Right atrium auricular region (tissue), 2 donors: ENCODE data around the gene VAV3. TPM values are rescaled to one million over a fixed set of nuclear protein-coding genes. Genes with fewer than 3 reads are reported as not detected.
A peak's percentile ranks its signal among the peaks of the same experiment; 100 is the strongest.

Experiments used
- DNase-seq: peaks from one replicate; pipeline ENCODE4 v3.0.0-alpha.2; 2019; ENCODE audit warnings: low spot score
- H3K27ac ChIP-seq, 2 donors: fragments of 200-600 bp; sonication (generic); 1 replicate in 1 of 2; 2 replicates in 1 of 2; pipeline ENCODE4 v1.5.1; 2016 to 2019
- H3K27me3 ChIP-seq, 2 donors: fragments of 200-600 bp; sonication (generic); one replicate each; pipeline versions ENCODE4 v1.5.1 to v1.6.0; 2017 to 2019
- H3K36me3 ChIP-seq: fragments of 200-600 bp; sonication (generic); one replicate; pipeline ENCODE4 v1.5.1; 2016
- H3K4me1 ChIP-seq, 2 donors: fragments of 200-600 bp; sonication (generic); one replicate each; pipeline versions ENCODE4 v1.5.1 to v1.6.0; 2017 to 2019
- H3K4me3 ChIP-seq, 2 donors: fragments of 200-600 bp; sonication (generic); 1 replicate in 1 of 2; 2 replicates in 1 of 2; pipeline ENCODE4 v1.5.1; 2017 to 2019; ENCODE audit warnings: mild to moderate bottlenecking in 1 of 2, moderate library complexity in 1 of 2
- H3K9me3 ChIP-seq, 2 donors: fragments of 200-600 bp; sonication (generic); one replicate each; pipeline ENCODE4 v1.5.1; 2019
- total RNA-seq, 2 donors: library from RNA; depleted of rRNA; stranded (reverse); fragments of >200 nt; gene quantifications; one replicate each; pipeline ENCODE4 v1.1.0, GENCODE V29; 2016
- TF ChIP-seq, protein P1 (sequence below), 2 donors: fragments of 200-600 bp; sonication (generic); IDR thresholded peaks; one replicate each; pipeline ENCODE4 v1.5.1; 2019; ENCODE audit warnings: antibody characterized with exemption in 2 of 2

Gene VAV3
- total RNA-seq, 2 donors from 2014 or later = 2.0 to 2.8 TPM

DNA sequence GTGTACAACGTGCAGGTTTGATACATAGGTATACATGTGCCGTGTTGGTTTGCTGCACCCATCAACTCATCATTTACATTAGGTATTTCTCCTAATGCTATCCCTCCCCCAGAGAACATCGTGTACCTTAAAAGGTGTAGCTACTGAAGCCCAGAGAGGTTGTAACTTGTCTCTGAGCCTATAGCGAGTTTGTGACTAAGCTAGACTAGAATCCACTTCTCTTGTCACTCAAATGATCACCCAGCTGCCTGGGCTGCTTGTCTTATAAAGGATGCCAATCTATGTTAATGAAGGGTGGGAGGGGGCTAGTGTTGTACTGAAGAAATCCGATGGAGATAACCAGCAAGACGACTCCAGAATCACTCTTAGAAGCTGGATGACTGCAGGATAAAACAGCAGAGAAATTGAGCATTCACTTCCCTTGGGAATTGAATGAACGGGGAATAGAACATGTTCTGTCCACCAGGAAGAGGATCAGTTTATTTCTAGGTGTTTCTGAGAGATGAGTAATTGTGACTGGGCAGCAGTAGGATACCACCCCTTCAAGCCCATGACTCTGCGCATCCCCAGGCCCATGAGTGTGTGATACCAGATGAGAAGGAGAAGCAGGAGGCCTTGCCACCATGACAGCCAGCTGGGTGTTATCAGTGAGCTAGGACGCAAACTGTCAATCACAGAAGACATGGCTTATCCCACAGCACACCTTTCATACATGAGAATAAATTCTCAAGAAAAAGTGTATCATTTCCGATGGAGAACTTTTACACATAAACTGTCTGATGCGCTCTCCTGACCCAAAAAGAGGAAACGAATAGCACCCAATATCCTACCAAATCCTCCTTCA, 433.7 kb downstream of the VAV3 start:
- DNase-seq = no peak
- Histone ChIP-seq H3K27ac (no peak overlapping the region), H3K4me1 (no peaks in the 10 kb centered on the region), H3K36me3 (no peaks in the 10 kb centered on the region), H3K27me3 (no peaks in the 10 kb centered on the region), H3K9me3 (no peaks in the 10 kb centered on the region), H3K4me3 (no peak overlapping the region)
- TF ChIP-seq, protein P1, sequence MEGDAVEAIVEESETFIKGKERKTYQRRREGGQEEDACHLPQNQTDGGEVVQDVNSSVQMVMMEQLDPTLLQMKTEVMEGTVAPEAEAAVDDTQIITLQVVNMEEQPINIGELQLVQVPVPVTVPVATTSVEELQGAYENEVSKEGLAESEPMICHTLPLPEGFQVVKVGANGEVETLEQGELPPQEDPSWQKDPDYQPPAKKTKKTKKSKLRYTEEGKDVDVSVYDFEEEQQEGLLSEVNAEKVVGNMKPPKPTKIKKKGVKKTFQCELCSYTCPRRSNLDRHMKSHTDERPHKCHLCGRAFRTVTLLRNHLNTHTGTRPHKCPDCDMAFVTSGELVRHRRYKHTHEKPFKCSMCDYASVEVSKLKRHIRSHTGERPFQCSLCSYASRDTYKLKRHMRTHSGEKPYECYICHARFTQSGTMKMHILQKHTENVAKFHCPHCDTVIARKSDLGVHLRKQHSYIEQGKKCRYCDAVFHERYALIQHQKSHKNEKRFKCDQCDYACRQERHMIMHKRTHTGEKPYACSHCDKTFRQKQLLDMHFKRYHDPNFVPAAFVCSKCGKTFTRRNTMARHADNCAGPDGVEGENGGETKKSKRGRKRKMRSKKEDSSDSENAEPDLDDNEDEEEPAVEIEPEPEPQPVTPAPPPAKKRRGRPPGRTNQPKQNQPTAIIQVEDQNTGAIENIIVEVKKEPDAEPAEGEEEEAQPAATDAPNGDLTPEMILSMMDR (IDR thresholded peaks at IDR 0.05) = no peak

DNA sequence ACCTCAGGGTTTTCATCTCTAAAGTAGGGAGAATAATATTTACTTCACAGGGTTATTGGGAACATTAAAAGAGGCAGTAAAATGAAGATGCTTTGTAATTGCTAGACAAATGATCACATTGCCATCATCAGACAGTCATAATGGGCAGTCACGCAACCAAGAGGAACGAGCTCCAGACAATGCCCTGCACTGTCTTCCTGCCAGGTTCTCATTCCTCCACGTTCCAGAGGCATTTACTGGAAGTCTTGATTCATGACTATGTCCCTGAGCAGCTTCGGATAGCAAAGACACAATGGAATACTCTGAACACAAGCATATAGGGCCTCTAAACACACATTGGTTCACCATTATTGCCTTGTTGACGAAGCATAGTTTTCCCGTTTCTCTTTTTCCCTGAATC, 434.4 kb downstream of the VAV3 start:
- Histone ChIP-seq H3K4me3 (no peak overlapping the region), H3K4me1 (no peaks in the 10 kb centered on the region), H3K36me3 (no peaks in the 10 kb centered on the region), H3K9me3 (no peaks in the 10 kb centered on the region), H3K27me3 (no peaks in the 10 kb centered on the region), H3K27ac (no peak overlapping the region)
- no peak for DNase-seq
- TF ChIP-seq, protein P1 (IDR thresholded peaks at IDR 0.05) = no peak

DNA sequence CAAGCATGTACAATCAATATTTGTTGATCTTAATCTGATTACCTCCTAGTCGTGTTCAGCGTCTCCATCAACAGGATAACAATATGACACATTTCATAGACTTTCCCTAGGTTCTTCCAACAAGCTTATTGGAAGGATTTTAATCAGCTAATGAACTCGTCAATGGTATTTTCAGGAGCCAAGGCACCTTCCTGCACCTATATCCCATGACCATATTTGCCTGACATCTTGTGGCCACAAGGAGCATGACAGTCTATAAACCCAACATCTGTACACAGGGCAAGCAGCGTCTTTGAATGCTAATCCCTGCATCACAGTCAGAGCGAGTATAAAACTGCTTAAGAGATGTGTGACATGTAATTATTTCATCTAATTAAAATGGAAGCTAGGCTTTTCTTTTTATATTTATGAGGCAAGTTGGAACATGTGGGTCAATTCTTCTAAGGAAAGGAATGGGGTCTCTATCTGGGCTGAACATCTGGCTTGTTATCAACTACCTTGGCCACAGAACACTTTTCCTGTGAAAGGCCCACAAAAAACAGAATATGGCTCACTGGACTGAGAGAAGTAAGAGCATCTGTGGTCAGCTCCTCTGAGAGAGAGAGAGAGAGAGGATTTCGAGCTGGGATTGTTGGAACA, 435.4 kb downstream of the VAV3 start:
- TF ChIP-seq, protein P1 (IDR thresholded peaks at IDR 0.05) = peak; percentile 18 to 63

DNA sequence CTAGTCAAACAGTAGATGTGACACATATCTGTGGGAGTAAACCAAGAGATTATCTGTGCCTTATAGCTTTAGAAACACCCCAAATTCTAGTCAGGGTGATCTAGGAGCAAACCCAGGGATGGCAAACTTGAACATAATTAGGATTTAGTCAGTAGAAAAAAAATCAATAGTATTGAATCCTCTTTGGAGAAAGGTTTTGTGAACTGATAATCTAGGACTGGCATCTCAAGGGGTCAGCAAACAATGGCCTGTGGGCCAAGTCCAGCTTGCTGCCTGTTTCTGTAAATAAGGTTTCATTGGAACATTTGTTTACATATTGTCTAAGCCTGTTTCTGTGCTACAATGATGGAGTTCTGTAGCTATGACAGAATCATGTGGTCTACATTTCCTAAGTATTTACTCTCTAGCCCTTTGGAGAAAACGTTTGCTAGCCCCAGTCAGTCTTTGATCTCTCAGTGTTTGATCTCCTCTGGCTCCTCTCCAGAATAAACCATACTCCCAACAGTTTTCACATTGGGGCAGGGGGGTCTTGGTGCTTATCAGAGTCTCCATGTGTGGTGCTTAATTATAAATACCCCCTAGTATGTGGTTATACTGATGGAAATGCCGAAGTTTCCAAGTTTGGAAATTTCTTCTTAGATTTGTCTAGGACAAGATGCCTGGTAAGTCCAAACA, 438.3 kb downstream of the VAV3 start:
- Histone ChIP-seq H3K4me3 (no peak overlapping the region), H3K9me3 (no peaks in the 10 kb centered on the region), H3K27ac (no peak overlapping the region), H3K4me1 (no peaks in the 10 kb centered on the region), H3K36me3 (no peaks in the 10 kb centered on the region), H3K27me3 (no peaks in the 10 kb centered on the region)
- no peak for DNase-seq
- TF ChIP-seq, protein P1 (IDR thresholded peaks at IDR 0.05) = no peak

More for the DNA sequence above, 435.4 kb downstream of the VAV3 start:
- no peaks in the 10 kb centered on the region for H3K9me3 ChIP-seq
- H3K36me3 ChIP-seq = no peaks in the 10 kb centered on the region
- H3K27me3 ChIP-seq = no peaks in the 10 kb centered on the region
- no peak overlapping the region for H3K4me3 ChIP-seq
- no peak overlapping the region for H3K27ac ChIP-seq
- DNase-seq = no peak
- H3K4me1 ChIP-seq = no peaks in the 10 kb centered on the region

DNA sequence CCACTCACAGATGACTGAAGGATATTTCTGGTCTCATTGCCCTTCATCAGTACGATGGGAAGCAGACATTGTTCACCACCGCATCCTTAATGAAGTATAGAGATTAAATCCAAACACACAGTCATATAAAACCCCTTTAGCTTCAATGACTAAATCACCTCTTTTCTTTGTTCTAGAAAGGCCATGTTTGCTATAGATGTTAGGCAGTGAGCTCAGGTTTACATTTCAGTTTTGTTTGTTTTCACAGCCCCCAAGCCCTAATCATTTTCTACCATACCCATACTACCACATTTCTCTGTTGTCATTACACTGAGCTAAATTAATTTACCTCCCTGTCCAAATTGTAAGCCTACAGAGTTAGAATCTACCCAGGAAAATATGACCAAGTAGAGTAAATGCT, 439.0 kb downstream of the VAV3 start:
- DNase-seq = no peak
- no peak overlapping the region for H3K4me3 ChIP-seq
- no peaks in the 10 kb centered on the region for H3K4me1 ChIP-seq
- H3K27ac ChIP-seq = no peak overlapping the region
- TF ChIP-seq, protein P1 (IDR thresholded peaks at IDR 0.05) = no peak
- no peaks in the 10 kb centered on the region for H3K9me3 ChIP-seq
- H3K36me3 ChIP-seq = no peaks in the 10 kb centered on the region
- H3K27me3 ChIP-seq = no peaks in the 10 kb centered on the region
